RWPE2 (cell line): ENCODE results near the gene PHF3.

Source experiments
- ATAC-seq: fragments of 200-7000 bp; cut with Tn5 transposase; 3 replicates; pipeline ENCODE4 v1.9.1; 2021; ENCODE audit warnings: low read depth
- DNase-seq: peaks from one replicate; pipeline ENCODE4 v3.0.0-alpha.2; 2020; ENCODE audit warnings: low spot score
- H3K27ac ChIP-seq: fragments of 450-650 bp; 2 replicates; pipeline ENCODE4 v1.5.1; 2017; ENCODE audit warnings: mild to moderate bottlenecking; ENCODE audit not compliant: poor library complexity, severe bottlenecking
- H3K27me3 ChIP-seq: fragments of 250-450 bp; sonication (Bioruptor Pico); 2 replicates; pipeline ENCODE4 v1.5.1; 2021; ENCODE audit warnings: mild to moderate bottlenecking, moderate library complexity; ENCODE audit not compliant: insufficient read depth, poor library complexity, severe bottlenecking
- H3K36me3 ChIP-seq: fragments of 250-450 bp; sonication (Bioruptor Pico); 2 replicates; pipeline ENCODE4 v1.5.1; 2020; ENCODE audit warnings: low read depth, mild to moderate bottlenecking, moderate library complexity
- H3K4me1 ChIP-seq: fragments of 250-450 bp; sonication (Bioruptor Pico); 2 replicates; pipeline ENCODE4 v1.5.1; 2021; ENCODE audit warnings: mild to moderate bottlenecking, moderate library complexity; ENCODE audit not compliant: insufficient read depth, poor library complexity, severe bottlenecking
- H3K4me3 ChIP-seq: fragments of 250-450 bp; sonication (Bioruptor Pico); 2 replicates; pipeline ENCODE4 v1.5.1; 2021; ENCODE audit warnings: mild to moderate bottlenecking, moderate library complexity; ENCODE audit not compliant: severe bottlenecking
- H3K9me3 ChIP-seq: fragments of 250-450 bp; sonication (Bioruptor Pico); 2 replicates; pipeline ENCODE4 v1.5.1; 2021; ENCODE audit warnings: mild to moderate bottlenecking, moderate library complexity; ENCODE audit not compliant: severe bottlenecking
- TF ChIP-seq, protein P1 (sequence below): fragments of 450-650 bp; IDR thresholded peaks from one replicate; pipeline ENCODE4 v1.5.1; 2017; ENCODE audit warnings: mild to moderate bottlenecking, moderate library complexity; ENCODE audit not compliant: poor library complexity, severe bottlenecking

The PHF3 gene

GRCh38 chr6:63598049-63599036 lies 37.3 kb upstream of the PHF3 start:
- TF ChIP-seq, protein P1, sequence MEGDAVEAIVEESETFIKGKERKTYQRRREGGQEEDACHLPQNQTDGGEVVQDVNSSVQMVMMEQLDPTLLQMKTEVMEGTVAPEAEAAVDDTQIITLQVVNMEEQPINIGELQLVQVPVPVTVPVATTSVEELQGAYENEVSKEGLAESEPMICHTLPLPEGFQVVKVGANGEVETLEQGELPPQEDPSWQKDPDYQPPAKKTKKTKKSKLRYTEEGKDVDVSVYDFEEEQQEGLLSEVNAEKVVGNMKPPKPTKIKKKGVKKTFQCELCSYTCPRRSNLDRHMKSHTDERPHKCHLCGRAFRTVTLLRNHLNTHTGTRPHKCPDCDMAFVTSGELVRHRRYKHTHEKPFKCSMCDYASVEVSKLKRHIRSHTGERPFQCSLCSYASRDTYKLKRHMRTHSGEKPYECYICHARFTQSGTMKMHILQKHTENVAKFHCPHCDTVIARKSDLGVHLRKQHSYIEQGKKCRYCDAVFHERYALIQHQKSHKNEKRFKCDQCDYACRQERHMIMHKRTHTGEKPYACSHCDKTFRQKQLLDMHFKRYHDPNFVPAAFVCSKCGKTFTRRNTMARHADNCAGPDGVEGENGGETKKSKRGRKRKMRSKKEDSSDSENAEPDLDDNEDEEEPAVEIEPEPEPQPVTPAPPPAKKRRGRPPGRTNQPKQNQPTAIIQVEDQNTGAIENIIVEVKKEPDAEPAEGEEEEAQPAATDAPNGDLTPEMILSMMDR = peak; percentile 93
- Histone ChIP-seq H3K36me3 (no peaks in the 10 kb centered on the region), H3K4me1 (peaks cover 6% of the 10 kb centered on the region), H3K27ac (no peak overlapping the region), H3K9me3 (no peaks in the 10 kb centered on the region), H3K27me3 (no peaks in the 10 kb centered on the region), H3K4me3 (peak overlapping the region; percentile 35)
- DNase-seq (peak; percentile 76), ATAC-seq (peak; percentile 86)

- H3K27ac ChIP-seq = no peak overlapping the region
- no peak for DNase-seq
- no peaks in the 10 kb centered on the region for H3K27me3 ChIP-seq
- H3K4me1 ChIP-seq = peaks cover 6% of the 10 kb centered on the region
- no peaks in the 10 kb centered on the region for H3K36me3 ChIP-seq
- TF ChIP-seq, protein P1 = no peak
- H3K9me3 ChIP-seq = no peaks in the 10 kb centered on the region
- H3K4me3 ChIP-seq = no peak overlapping the region
- ATAC-seq = no peak
Observed at GRCh38 chr6:63599243-63599642, 36.4 kb upstream of the PHF3 start.

DNA sequence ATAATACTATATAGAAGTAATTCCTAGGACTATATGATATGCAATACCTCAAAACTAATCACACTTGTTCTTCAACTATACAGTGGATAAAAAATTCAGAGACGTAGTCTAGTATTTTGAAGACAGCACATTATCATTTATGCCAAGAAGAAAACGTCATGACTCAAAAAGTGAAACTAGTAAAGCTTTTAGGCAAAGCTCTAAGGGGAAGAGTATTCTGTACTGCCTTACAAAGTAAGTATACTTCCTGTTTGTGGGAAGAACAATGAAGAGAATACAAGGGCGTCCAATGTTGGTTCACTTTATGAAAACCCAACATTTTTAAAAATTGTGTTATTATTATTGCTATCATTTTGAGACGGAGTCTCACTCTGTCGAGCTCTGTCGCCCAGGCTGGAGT lies 35.5 kb upstream of the PHF3 start:
- ATAC-seq (no peak), DNase-seq (no peak)
- Histone ChIP-seq H3K27ac (no peak overlapping the region), H3K4me3 (no peak overlapping the region), H3K4me1 (peaks cover 6% of the 10 kb centered on the region), H3K9me3 (no peaks in the 10 kb centered on the region), H3K36me3 (no peaks in the 10 kb centered on the region), H3K27me3 (no peaks in the 10 kb centered on the region)
- TF ChIP-seq, protein P1 = no peak

- Histone ChIP-seq H3K27me3 (no peaks in the 10 kb centered on the region), H3K27ac (no peak overlapping the region), H3K36me3 (no peaks in the 10 kb centered on the region), H3K4me1 (no peaks in the 10 kb centered on the region), H3K4me3 (no peak overlapping the region), H3K9me3 (no peaks in the 10 kb centered on the region)
- TF ChIP-seq, protein P1 = no peak
- DNase-seq (no peak), ATAC-seq (no peak)
Observed at GRCh38 chr6:63609231-63609630, 26.4 kb upstream of the PHF3 start.

DNA sequence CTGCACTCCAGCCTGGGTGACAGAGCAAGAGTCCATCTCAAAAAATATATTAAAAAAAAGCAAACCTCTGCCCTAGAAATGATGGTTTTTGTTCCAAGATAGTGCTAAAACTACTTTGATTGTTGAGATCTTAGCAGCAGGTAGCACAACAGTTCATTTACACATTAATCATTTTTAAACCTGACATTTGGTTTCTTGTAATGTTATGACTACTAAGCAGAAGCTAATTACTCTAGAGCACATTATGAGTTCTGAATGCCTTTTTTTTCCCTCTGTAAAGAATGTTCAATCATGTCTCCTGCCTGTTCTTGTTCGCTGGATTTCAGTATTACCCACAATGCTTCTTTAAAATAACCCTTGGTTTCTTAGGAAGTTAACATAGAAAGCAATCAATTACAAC lies 24.7 kb upstream of the PHF3 start:
- Histone ChIP-seq H3K27me3 (no peaks in the 10 kb centered on the region), H3K4me3 (no peak overlapping the region), H3K36me3 (no peaks in the 10 kb centered on the region), H3K9me3 (no peaks in the 10 kb centered on the region), H3K27ac (no peak overlapping the region), H3K4me1 (no peaks in the 10 kb centered on the region)
- DNase-seq (no peak), ATAC-seq (no peak)
- TF ChIP-seq, protein P1 = no peak
